SJSA1 (cell line): ENCODE data around the gene LILRB2. TPM values are rescaled to one million over a fixed set of nuclear protein-coding genes. Genes with fewer than 3 reads are reported as not detected.
"Not testable (repeated sequence)": the region's sequence is repeated elsewhere in the genome, so short reads cannot be mapped to it uniquely, and the experiment has no call there.

ENCODE experiments used
- DNase-seq, 2 experiments: peaks; one replicate each; pipeline ENCODE4 v3.0.0-alpha.2; 2015 to 2020; ENCODE audit warnings: low spot score in 2 of 2, low read depth in 1 of 2
- H3K27ac ChIP-seq: fragments of 250-450 bp; sonication (Bioruptor Pico); 2 replicates; pipeline ENCODE4 v1.5.1; 2020; ENCODE audit warnings: mild to moderate bottlenecking, moderate library complexity
- H3K27me3 ChIP-seq: fragments of 250-450 bp; sonication (Bioruptor Pico); replicated peaks from 2 replicates; pipeline ENCODE4 v1.5.1; 2020; ENCODE audit warnings: mild to moderate bottlenecking, moderate library complexity
- H3K36me3 ChIP-seq: fragments of 250-450 bp; sonication (Bioruptor Pico); 2 replicates; pipeline ENCODE4 v1.5.1; 2020; ENCODE audit warnings: mild to moderate bottlenecking
- H3K4me1 ChIP-seq: fragments of 250-450 bp; sonication (Bioruptor Pico); replicated peaks from 2 replicates; pipeline ENCODE4 v1.6.1; 2021; ENCODE audit warnings: mild to moderate bottlenecking
- H3K4me3 ChIP-seq: fragments of 250-450 bp; sonication (Bioruptor Pico); 2 replicates; pipeline ENCODE4 v1.5.1; 2020; ENCODE audit warnings: mild to moderate bottlenecking
- H3K9me3 ChIP-seq: fragments of 250-450 bp; sonication (Bioruptor Pico); replicated peaks from 2 replicates; pipeline ENCODE4 v1.5.1; 2020; ENCODE audit warnings: mild to moderate bottlenecking
- total RNA-seq: library from RNA; depleted of rRNA; stranded (reverse); fragments of >200 nt; shearing (Covaris generic); gene quantifications from 2 replicates; pipeline ENCODE4 v1.2.3, GENCODE V29; 2014

The LILRB2 gene
- total RNA-seq, 1 experiment from 2014 or later: not detected

DNA sequence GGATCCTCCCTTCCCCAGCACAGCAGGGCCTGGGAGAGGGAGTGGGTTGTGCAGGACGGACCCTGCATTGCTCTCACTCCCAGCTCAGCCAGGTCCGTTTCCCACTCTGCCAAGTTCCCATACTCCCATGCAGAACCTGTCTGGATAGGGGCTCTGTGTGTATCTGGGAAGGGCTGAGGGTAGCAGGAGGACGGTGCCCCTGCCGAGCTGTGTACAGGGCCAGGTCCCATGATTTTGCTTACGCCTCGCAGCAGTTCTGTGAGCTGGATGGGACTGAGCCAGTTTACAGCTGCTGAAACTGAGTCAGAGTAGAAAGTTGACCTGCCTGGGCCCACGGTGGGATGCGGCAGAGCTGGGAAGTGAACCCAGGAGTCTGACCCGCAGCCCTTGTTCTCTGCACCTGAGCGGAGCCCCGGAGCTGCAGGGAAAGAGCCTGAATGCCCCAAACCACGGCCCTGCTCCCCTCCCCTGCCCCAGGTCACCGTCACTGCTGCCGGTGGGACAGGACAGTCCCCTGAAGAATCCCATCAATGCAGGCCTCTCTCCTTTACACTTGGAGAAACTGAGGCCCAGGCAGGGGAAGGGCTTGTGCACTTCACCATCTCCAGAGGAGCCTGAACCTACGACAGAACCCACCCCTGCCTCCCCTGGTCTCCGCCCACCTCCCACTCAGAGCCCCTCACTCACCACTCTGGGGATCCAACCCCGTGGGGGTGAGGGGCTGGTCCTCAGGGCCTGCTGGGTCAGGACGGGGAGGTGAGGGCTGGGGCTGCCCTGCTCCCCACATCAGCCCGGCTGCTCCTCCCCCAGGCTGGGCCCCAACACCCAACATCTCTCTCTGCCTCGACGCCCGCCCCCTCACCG lies 27.3 kb downstream of the LILRB2 start:
- H3K36me3 ChIP-seq: no peaks in the 10 kb centered on the region
- H3K4me3 ChIP-seq: no peak overlapping the region
- peak in 1 of 2 experiments; percentile 33 for DNase-seq
- H3K4me1 ChIP-seq: no peaks in the 10 kb centered on the region
- H3K9me3 ChIP-seq: no peaks in the 10 kb centered on the region
- peaks cover 62% of the 10 kb centered on the region for H3K27me3 ChIP-seq
- H3K27ac ChIP-seq: no peak overlapping the region

- no peaks in the 10 kb centered on the region for H3K4me1 ChIP-seq
- no peaks in the 10 kb centered on the region for H3K9me3 ChIP-seq
- peaks cover 66% of the 10 kb centered on the region for H3K27me3 ChIP-seq
- no peaks in the 10 kb centered on the region for H3K36me3 ChIP-seq
- no peak overlapping the region for H3K27ac ChIP-seq
- H3K4me3 ChIP-seq: no peak overlapping the region
- DNase-seq: peak in 1 of 2 experiments; percentile 30
Measured at GRCh38 chr19:54252845-54253244, 28.1 kb downstream of the LILRB2 start.

- Histone ChIP-seq H3K36me3 (no peaks in the 10 kb centered on the region), H3K4me3 (no peak overlapping the region), H3K27me3 (peaks cover 63% of the 10 kb centered on the region), H3K4me1 (no peaks in the 10 kb centered on the region), H3K27ac (no peak overlapping the region), H3K9me3 (no peaks in the 10 kb centered on the region)
- peak in 1 of 2 experiments; percentile 38 for DNase-seq
Measured at GRCh38 chr19:54252243-54252642, 28.7 kb downstream of the LILRB2 start.

DNA sequence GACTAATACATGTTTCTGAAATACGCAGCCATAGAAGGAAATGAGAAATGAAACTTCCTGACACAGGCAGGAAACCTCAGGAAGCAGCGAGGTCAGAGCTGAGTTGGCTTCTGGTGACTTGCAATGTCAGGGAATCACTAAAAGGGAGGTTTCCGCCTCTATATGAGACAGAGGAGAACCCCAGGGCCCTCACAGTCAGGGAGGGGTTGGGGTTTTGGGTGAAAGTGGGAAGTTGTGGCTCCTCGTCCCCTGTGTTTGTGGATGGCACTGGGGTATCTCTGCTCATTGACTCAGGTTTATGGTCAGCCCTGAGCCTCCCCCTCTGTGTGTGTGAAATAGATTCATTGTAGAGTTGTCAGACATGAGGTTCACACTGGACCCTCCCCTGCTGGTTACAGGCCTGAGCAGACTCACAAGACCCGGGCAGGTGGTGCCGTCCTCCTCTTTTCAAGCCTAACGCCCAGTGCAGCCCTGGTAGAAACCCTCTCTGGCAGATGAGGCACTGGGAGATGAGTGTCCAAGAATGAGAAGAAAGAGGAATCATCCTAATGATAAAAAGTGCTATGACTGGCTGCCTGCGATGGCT lies 32.8 kb downstream of the LILRB2 start:
- Histone ChIP-seq H3K4me3 (no peak overlapping the region), H3K4me1 (no peaks in the 10 kb centered on the region), H3K27me3 (peaks cover 34% of the 10 kb centered on the region), H3K36me3 (no peaks in the 10 kb centered on the region), H3K27ac (no peak overlapping the region), H3K9me3 (no peaks in the 10 kb centered on the region)
- peak in 1 of 2 experiments; percentile 23 for DNase-seq

GRCh38 chr19:54247106-54247930 lies 33.6 kb downstream of the LILRB2 start:
- H3K27ac ChIP-seq: no peak overlapping the region
- no peaks in the 10 kb centered on the region for H3K36me3 ChIP-seq
- H3K27me3 ChIP-seq: peaks cover 27% of the 10 kb centered on the region
- H3K9me3 ChIP-seq: no peaks in the 10 kb centered on the region
- H3K4me1 ChIP-seq: no peaks in the 10 kb centered on the region
- peak in 1 of 2 experiments; percentile 29 for DNase-seq
- H3K4me3 ChIP-seq: no peak overlapping the region

DNA sequence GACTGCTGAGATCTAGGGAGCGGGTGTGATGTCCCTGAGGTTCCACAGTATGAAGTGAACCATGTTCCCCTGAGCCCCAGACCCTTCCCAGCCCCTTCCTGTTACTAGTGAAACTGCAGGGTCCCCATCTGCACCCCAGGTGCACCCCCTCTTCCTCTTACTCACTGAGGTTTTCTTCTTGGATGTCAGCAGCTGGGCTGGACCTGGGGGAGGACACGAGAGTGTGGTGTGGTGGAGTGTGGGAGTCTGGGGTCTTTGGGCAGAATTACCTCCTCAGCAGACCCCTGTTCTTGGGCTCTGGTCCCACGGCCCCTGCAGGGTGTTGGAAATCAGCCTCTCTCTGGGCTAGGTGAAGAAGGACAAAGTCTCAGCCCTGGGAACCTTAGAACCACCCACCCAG lies 35.0 kb downstream of the LILRB2 start:
- H3K27ac ChIP-seq: no peak overlapping the region
- peak in 1 of 2 experiments; percentile 33 for DNase-seq
- no peak overlapping the region for H3K4me3 ChIP-seq
- no peaks in the 10 kb centered on the region for H3K4me1 ChIP-seq
- H3K27me3 ChIP-seq: peaks cover 24% of the 10 kb centered on the region
- H3K9me3 ChIP-seq: no peaks in the 10 kb centered on the region
- H3K36me3 ChIP-seq: no peaks in the 10 kb centered on the region

GRCh38 chr19:54243809-54244208 lies 37.1 kb downstream of the LILRB2 start:
- not testable (repeated sequence) for H3K4me3 ChIP-seq, H3K4me1 ChIP-seq, H3K9me3 ChIP-seq, H3K27me3 ChIP-seq, H3K36me3 ChIP-seq, H3K27ac ChIP-seq, DNase-seq

- not testable (repeated sequence) for H3K36me3 ChIP-seq, H3K27ac ChIP-seq, H3K4me3 ChIP-seq, H3K9me3 ChIP-seq, H3K27me3 ChIP-seq, H3K4me1 ChIP-seq
- peak in 1 of 2 experiments; percentile 2 for DNase-seq
Measured at GRCh38 chr19:54242646-54243045, 38.3 kb downstream of the LILRB2 start, which contains the start of gene LILRA6. Gene LILRA6, minus strand, starts transcription at chr19:54242790.

- not testable (repeated sequence) for DNase-seq, H3K27me3 ChIP-seq, H3K27ac ChIP-seq, H3K9me3 ChIP-seq, H3K36me3 ChIP-seq, H3K4me1 ChIP-seq, H3K4me3 ChIP-seq
Measured at GRCh38 chr19:54242234-54242633, 38.7 kb downstream of the LILRB2 start.

- not testable (repeated sequence) for H3K36me3 ChIP-seq, H3K9me3 ChIP-seq, H3K4me1 ChIP-seq, H3K27me3 ChIP-seq, H3K27ac ChIP-seq, H3K4me3 ChIP-seq
- peak in 1 of 2 experiments; percentile 32 for DNase-seq
Measured at GRCh38 chr19:54240372-54241336, 40.3 kb downstream of the LILRB2 start.

GRCh38 chr19:54239491-54240371 lies 41.2 kb downstream of the LILRB2 start:
- H3K27ac ChIP-seq, H3K4me3 ChIP-seq, H3K9me3 ChIP-seq, H3K27me3 ChIP-seq, H3K4me1 ChIP-seq, H3K36me3 ChIP-seq: not testable (repeated sequence)
- peak in 1 of 2 experiments; percentile 35 for DNase-seq

- Histone ChIP-seq H3K36me3 (no peaks in the 10 kb centered on the region), H3K9me3 (no peaks in the 10 kb centered on the region), H3K4me3 (no peak overlapping the region), H3K27me3 (peaks cover 16% of the 10 kb centered on the region; the same call in 1 of the 2 replicates), H3K27ac (no peak overlapping the region), H3K4me1 (no peaks in the 10 kb centered on the region)
- DNase-seq: peak in 1 of 2 experiments; percentile 20
Measured at GRCh38 chr19:54233941-54234340, 47.0 kb downstream of the LILRB2 start.
